ENCODE results near the gene GPC6. TPM values are rescaled to one million over a fixed set of nuclear protein-coding genes. Genes with fewer than 3 reads are reported as not detected.

Gene GPC6
- polyA plus RNA-seq, 1 donor from 2014 or later = 9.0 TPM

DNA sequence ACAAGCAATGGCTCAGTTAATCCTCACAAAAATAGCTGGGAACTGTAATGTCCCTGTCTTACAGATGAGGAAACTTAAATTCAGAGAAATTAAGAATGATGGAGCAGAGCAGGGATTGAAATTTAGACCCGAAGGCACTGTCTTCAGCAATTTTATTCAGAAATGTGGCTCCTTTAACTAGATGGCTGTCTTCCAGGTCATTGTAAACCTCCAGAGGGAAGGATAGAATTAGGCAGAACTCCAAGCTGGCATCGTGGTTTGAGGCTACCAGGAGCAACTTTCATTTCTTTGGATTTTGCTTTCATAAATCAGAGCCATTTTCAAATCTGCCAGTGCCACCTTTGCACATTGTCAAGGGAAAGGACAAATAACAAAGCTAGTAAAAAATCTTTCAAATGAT, 913.9 kb downstream of the GPC6 start:
- no peak overlapping the region for H3K4me3 ChIP-seq (ENCODE audit: low read length)
- TF ChIP-seq SMC3 (conservative IDR thresholded peaks at IDR 0.05; ENCODE audit: poor library complexity) (no peak), EZH2 (IDR thresholded peaks at IDR 0.05; ENCODE audit: borderline replicate concordance, insufficient read depth, low read length, poor library complexity, severe bottlenecking) (no peak), EP300 (conservative IDR thresholded peaks at IDR 0.05; ENCODE audit: poor library complexity, severe bottlenecking) (no peak), MXI1 (conservative IDR thresholded peaks at IDR 0.05; ENCODE audit: poor library complexity, severe bottlenecking) (no peak), RAD21 (conservative IDR thresholded peaks at IDR 0.05) (no peak), TAF1 (IDR thresholded peaks at IDR 0.05; ENCODE audit: low read depth) (no peak), POLR2AphosphoS5 (IDR thresholded peaks at IDR 0.05) (no peak)
- TF ChIP-seq, protein P1, sequence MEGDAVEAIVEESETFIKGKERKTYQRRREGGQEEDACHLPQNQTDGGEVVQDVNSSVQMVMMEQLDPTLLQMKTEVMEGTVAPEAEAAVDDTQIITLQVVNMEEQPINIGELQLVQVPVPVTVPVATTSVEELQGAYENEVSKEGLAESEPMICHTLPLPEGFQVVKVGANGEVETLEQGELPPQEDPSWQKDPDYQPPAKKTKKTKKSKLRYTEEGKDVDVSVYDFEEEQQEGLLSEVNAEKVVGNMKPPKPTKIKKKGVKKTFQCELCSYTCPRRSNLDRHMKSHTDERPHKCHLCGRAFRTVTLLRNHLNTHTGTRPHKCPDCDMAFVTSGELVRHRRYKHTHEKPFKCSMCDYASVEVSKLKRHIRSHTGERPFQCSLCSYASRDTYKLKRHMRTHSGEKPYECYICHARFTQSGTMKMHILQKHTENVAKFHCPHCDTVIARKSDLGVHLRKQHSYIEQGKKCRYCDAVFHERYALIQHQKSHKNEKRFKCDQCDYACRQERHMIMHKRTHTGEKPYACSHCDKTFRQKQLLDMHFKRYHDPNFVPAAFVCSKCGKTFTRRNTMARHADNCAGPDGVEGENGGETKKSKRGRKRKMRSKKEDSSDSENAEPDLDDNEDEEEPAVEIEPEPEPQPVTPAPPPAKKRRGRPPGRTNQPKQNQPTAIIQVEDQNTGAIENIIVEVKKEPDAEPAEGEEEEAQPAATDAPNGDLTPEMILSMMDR (IDR thresholded peaks at IDR 0.05; ENCODE audit: poor library complexity, severe bottlenecking) = no peak
- TF ChIP-seq, protein P2, sequence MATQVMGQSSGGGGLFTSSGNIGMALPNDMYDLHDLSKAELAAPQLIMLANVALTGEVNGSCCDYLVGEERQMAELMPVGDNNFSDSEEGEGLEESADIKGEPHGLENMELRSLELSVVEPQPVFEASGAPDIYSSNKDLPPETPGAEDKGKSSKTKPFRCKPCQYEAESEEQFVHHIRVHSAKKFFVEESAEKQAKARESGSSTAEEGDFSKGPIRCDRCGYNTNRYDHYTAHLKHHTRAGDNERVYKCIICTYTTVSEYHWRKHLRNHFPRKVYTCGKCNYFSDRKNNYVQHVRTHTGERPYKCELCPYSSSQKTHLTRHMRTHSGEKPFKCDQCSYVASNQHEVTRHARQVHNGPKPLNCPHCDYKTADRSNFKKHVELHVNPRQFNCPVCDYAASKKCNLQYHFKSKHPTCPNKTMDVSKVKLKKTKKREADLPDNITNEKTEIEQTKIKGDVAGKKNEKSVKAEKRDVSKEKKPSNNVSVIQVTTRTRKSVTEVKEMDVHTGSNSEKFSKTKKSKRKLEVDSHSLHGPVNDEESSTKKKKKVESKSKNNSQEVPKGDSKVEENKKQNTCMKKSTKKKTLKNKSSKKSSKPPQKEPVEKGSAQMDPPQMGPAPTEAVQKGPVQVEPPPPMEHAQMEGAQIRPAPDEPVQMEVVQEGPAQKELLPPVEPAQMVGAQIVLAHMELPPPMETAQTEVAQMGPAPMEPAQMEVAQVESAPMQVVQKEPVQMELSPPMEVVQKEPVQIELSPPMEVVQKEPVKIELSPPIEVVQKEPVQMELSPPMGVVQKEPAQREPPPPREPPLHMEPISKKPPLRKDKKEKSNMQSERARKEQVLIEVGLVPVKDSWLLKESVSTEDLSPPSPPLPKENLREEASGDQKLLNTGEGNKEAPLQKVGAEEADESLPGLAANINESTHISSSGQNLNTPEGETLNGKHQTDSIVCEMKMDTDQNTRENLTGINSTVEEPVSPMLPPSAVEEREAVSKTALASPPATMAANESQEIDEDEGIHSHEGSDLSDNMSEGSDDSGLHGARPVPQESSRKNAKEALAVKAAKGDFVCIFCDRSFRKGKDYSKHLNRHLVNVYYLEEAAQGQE (IDR thresholded peaks at IDR 0.05; ENCODE audit: borderline replicate concordance) = no peak
- H4K20me1 ChIP-seq (ENCODE audit: insufficient read depth) = no peaks in the 10 kb centered on the region
- no peak overlapping the region for H3K27ac ChIP-seq (ENCODE audit: low read length)
- no peak overlapping the region for H2AFZ ChIP-seq (ENCODE audit: low read depth, low read length)
- H3K79me2 ChIP-seq (replicated peaks; ENCODE audit: insufficient read depth, low read length) = no peaks in the 10 kb centered on the region
- no peaks in the 10 kb centered on the region for H3F3A ChIP-seq (ENCODE audit: insufficient read depth, low read length, poor library complexity, severe bottlenecking)
- H3K9me2 ChIP-seq (ENCODE audit: insufficient read depth, low read length) = no peaks in the 10 kb centered on the region
- H3K9ac ChIP-seq (ENCODE audit: low read length) = no peak overlapping the region
- no peaks in the 10 kb centered on the region for H3K27me3 ChIP-seq (ENCODE audit: insufficient read depth, low read depth, low read length)
- no peaks in the 10 kb centered on the region for H3K9me3 ChIP-seq (ENCODE audit: low read length)
- H3K36me3 ChIP-seq (ENCODE audit: insufficient read depth, low read length) = no peaks in the 10 kb centered on the region
- no peak overlapping the region for H3K4me2 ChIP-seq (ENCODE audit: low read length)

DNA sequence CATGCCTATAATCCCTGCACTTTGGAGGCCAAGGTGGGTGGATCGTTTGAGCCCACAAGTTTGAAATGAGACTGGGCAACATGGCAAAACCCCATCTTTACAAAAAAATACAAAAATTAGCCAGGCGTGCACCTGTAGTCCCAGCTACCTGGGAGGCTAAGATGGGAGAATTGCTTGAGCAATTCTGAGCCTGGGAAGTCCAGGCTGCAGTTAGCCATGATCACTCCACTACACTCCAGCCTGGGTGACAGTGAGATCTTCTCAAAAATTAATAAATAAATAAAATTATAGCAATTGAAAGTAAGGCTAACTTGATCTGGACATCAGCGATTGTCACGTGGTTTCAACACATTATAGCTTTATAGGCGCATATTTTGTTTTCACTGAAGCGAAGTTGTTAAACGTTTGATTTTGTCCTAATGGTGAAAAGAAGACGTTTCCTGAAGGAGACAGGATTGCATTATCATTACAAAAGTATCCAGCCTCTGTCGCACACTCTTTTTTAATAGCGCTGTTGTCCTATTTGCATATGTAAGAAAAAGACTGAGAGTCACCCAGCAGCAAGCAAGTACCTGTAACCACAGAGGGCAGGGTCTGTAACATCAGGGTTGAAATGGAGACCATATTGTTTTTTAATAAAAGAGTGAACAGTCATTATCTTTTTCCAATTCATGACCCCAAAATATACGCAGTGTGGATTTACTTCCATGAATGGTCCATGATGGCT, 917.2 kb downstream of the GPC6 start:
- no peaks in the 10 kb centered on the region for H3F3A ChIP-seq (ENCODE audit: insufficient read depth, low read length, poor library complexity, severe bottlenecking)
- H3K36me3 ChIP-seq (ENCODE audit: insufficient read depth, low read length) = no peaks in the 10 kb centered on the region
- no peaks in the 10 kb centered on the region for H3K79me2 ChIP-seq (replicated peaks; ENCODE audit: insufficient read depth, low read length)
- H3K4me3 ChIP-seq (ENCODE audit: low read length) = no peak overlapping the region
- no peaks in the 10 kb centered on the region for H4K20me1 ChIP-seq (ENCODE audit: insufficient read depth)
- H3K27ac ChIP-seq (ENCODE audit: low read length) = no peak overlapping the region
- no peak overlapping the region for H3K4me2 ChIP-seq (ENCODE audit: low read length)
- no peaks in the 10 kb centered on the region for H3K9me3 ChIP-seq (ENCODE audit: low read length)
- no peaks in the 10 kb centered on the region for H3K27me3 ChIP-seq (ENCODE audit: insufficient read depth, low read depth, low read length)
- TF ChIP-seq RAD21 (conservative IDR thresholded peaks at IDR 0.05) (no peak), TAF1 (IDR thresholded peaks at IDR 0.05; ENCODE audit: low read depth) (no peak), EP300 (conservative IDR thresholded peaks at IDR 0.05; ENCODE audit: poor library complexity, severe bottlenecking) (no peak), EZH2 (IDR thresholded peaks at IDR 0.05; ENCODE audit: borderline replicate concordance, insufficient read depth, low read length, poor library complexity, severe bottlenecking) (no peak)
- TF ChIP-seq, protein P1 (IDR thresholded peaks at IDR 0.05; ENCODE audit: poor library complexity, severe bottlenecking) = no peak
- no peak overlapping the region for H2AFZ ChIP-seq (ENCODE audit: low read depth, low read length)
- no peaks in the 10 kb centered on the region for H3K9me2 ChIP-seq (ENCODE audit: insufficient read depth, low read length)
- H3K9ac ChIP-seq (ENCODE audit: low read length) = no peak overlapping the region

Measured in neural cell (in vitro differentiated cells).